ENCODE measurements around the gene ARPP19. TPM values are rescaled to one million over a fixed set of nuclear protein-coding genes. Genes with fewer than 3 reads are reported as not detected.
"Not testable (repeated sequence)": the region's sequence is repeated elsewhere in the genome, so short reads cannot be mapped to it uniquely, and the experiment has no call there.

The ARPP19 gene
- total RNA-seq, 2 experiments from 2014 or later, result 129 TPM

- ChIA-PET POLR2A (no interaction called here), CTCF (no interaction called here)
- no peaks in the 10 kb centered on the region for H3K36me3 Mint-ChIP-seq (ENCODE audit: low read depth)
- intact Hi-C loops (cut with micrococcal nuclease), result no loop called here
- no peaks in the 10 kb centered on the region for H3K27me3 Mint-ChIP-seq
- peaks cover 7% of the 10 kb centered on the region for H3K4me1 Mint-ChIP-seq (ENCODE audit: low read depth)
- TF ChIP-seq CTCF (IDR thresholded peaks at IDR 0.05), result no peak
- ATAC-seq, result no peak
- DNase-seq, result no peak
- no peak overlapping the region for H3K27ac Mint-ChIP-seq
- no peak overlapping the region for H3K4me3 Mint-ChIP-seq
- no peaks in the 10 kb centered on the region for H3K9me3 Mint-ChIP-seq
Measured at GRCh38 chr15:52518487-52519371, 50.1 kb downstream of the ARPP19 start.

- peaks cover 5% of the 10 kb centered on the region for H3K4me1 Mint-ChIP-seq (ENCODE audit: low read depth)
- POLR2A ChIA-PET, result no interaction called here
- no peak for DNase-seq
- intact Hi-C loops (cut with micrococcal nuclease), result no loop called here
- no peak for TF ChIP-seq CTCF (IDR thresholded peaks at IDR 0.05)
- no peaks in the 10 kb centered on the region for H3K9me3 Mint-ChIP-seq
- no peaks in the 10 kb centered on the region for H3K27me3 Mint-ChIP-seq
- CTCF ChIA-PET, result no interaction called here
- no peak overlapping the region for H3K27ac Mint-ChIP-seq
- H3K4me3 Mint-ChIP-seq, result no peak overlapping the region
- no peak for ATAC-seq
- H3K36me3 Mint-ChIP-seq (ENCODE audit: low read depth), result no peaks in the 10 kb centered on the region
Measured at GRCh38 chr15:52517014-52517413, 51.8 kb downstream of the ARPP19 start.

- DNase-seq, result no peak
- H3K27ac Mint-ChIP-seq, result no peak overlapping the region
- CTCF ChIA-PET, result no interaction called here
- no peak for TF ChIP-seq CTCF (IDR thresholded peaks at IDR 0.05)
- intact Hi-C loops (cut with micrococcal nuclease), result no loop called here
- H3K4me1 Mint-ChIP-seq (ENCODE audit: low read depth), result peaks cover 5% of the 10 kb centered on the region
- no peak overlapping the region for H3K4me3 Mint-ChIP-seq
- no peaks in the 10 kb centered on the region for H3K9me3 Mint-ChIP-seq
- POLR2A ChIA-PET, result no interaction called here
- H3K27me3 Mint-ChIP-seq, result no peaks in the 10 kb centered on the region
- no peaks in the 10 kb centered on the region for H3K36me3 Mint-ChIP-seq (ENCODE audit: low read depth)
- no peak for ATAC-seq
Measured at GRCh38 chr15:52515343-52515742, 53.5 kb downstream of the ARPP19 start.

- intact Hi-C loops (cut with micrococcal nuclease), result no loop called here
- Mint-ChIP-seq H3K36me3 (ENCODE audit: low read depth) (no peaks in the 10 kb centered on the region), H3K27ac (no peak overlapping the region), H3K27me3 (no peaks in the 10 kb centered on the region), H3K4me3 (no peak overlapping the region), H3K4me1 (ENCODE audit: low read depth) (peaks cover 8% of the 10 kb centered on the region), H3K9me3 (no peaks in the 10 kb centered on the region)
- CTCF ChIA-PET, result no interaction called here
- DNase-seq, result no peak
- ATAC-seq, result no peak
- POLR2A ChIA-PET, result no interaction called here
- no peak for TF ChIP-seq CTCF (IDR thresholded peaks at IDR 0.05)
Measured at GRCh38 chr15:52514482-52514881, 54.3 kb downstream of the ARPP19 start.

- H3K27me3 Mint-ChIP-seq; intact Hi-C loops (cut with micrococcal nuclease); H3K27ac Mint-ChIP-seq; H3K36me3 Mint-ChIP-seq (ENCODE audit: low read depth); H3K4me3 Mint-ChIP-seq; CTCF ChIA-PET; H3K9me3 Mint-ChIP-seq; POLR2A ChIA-PET; ATAC-seq; DNase-seq: not testable (repeated sequence)
- peaks cover 11% of the 10 kb centered on the region for H3K4me1 Mint-ChIP-seq (ENCODE audit: low read depth)
Measured at GRCh38 chr15:52512869-52513268, 56.0 kb downstream of the ARPP19 start.

Data from activated CD8-positive, alpha-beta T cell treated with anti-CD3 and anti-CD28 coated beads for 36 hours (primary cell).